ENCODE data around the gene OSBPL3.

DNA sequence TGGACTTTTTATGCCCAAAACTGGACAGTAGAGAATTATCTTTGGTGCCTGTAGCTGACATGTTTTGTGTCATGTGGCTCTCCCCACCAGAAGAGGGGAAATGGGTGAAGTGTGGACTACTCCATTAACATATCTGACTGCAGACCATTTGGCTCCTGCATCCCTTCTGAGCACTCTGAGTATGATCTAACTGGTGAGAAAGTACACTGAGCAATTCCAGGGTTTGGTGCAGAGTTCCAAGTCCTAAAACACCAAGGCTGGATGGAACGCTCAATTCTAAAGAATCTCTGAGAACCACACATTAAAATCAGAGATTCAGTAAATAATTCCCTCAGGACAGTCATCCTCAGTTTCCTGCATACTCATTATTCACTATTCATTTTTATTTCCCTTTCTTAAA, 22.8 kb upstream of the OSBPL3 start:
- no peak for TF ChIP-seq POLR2A (IDR thresholded peaks at IDR 0.05)
- TF ChIP-seq, protein P1, sequence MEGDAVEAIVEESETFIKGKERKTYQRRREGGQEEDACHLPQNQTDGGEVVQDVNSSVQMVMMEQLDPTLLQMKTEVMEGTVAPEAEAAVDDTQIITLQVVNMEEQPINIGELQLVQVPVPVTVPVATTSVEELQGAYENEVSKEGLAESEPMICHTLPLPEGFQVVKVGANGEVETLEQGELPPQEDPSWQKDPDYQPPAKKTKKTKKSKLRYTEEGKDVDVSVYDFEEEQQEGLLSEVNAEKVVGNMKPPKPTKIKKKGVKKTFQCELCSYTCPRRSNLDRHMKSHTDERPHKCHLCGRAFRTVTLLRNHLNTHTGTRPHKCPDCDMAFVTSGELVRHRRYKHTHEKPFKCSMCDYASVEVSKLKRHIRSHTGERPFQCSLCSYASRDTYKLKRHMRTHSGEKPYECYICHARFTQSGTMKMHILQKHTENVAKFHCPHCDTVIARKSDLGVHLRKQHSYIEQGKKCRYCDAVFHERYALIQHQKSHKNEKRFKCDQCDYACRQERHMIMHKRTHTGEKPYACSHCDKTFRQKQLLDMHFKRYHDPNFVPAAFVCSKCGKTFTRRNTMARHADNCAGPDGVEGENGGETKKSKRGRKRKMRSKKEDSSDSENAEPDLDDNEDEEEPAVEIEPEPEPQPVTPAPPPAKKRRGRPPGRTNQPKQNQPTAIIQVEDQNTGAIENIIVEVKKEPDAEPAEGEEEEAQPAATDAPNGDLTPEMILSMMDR (IDR thresholded peaks at IDR 0.05), result no peak
- no peak for TF ChIP-seq POLR2AphosphoS5 (IDR thresholded peaks at IDR 0.05)

All from sigmoid colon (tissue), 4 donors.